IMR-90 (cell line): ENCODE data around the gene CCT7. TPM values are rescaled to one million over a fixed set of nuclear protein-coding genes. Genes with fewer than 3 reads are reported as not detected.

ENCODE experiments used
- ATAC-seq: fragments of 200-7000 bp; cut with Tn5 transposase; 2 replicates; pipeline ENCODE4 v1.9.1; 2020; ENCODE audit warnings: low read depth, mild to moderate bottlenecking, moderate library complexity
- BruUV-seq: library from RNA; stranded (reverse); fragments of 400-500 nt; replicated peaks from 2 replicates; lab custom pipeline; 2021; lab: Mats Ljungman, UMichigan
- CTCF ChIA-PET: fragments of 300-600 bp; formaldehyde crosslinking; extraction: SDS; loops from one replicate; lab custom pipeline; 2021; ENCODE audit warnings: antibody characterized with exemption; lab: Yijun Ruan, JAX
- POLR2A ChIA-PET: fragments of 300-600 bp; sonication (Branson Sonifier 250); formaldehyde crosslinking; loops from one replicate; lab custom pipeline; 2022; ENCODE audit warnings: antibody characterized with exemption; ENCODE audit not compliant: unreplicated experiment; lab: Charles Lee
- DNase-seq: peaks from one replicate; pipeline ENCODE4 v3.0.0; 2013
- H2AFZ ChIP-seq: replicated peaks from 2 replicates; pipeline ENCODE3; 2013; ENCODE audit warnings: low read length, mild to moderate bottlenecking; ENCODE audit not compliant: poor library complexity
- H2AK5ac ChIP-seq: 2 replicates; pipeline ENCODE4 v1.6.1; 2013; ENCODE audit warnings: low read depth, low read length, inconsistent platforms
- H2AK9ac ChIP-seq: replicated peaks from 2 replicates; pipeline ENCODE3; 2013; ENCODE audit warnings: mild to moderate bottlenecking, low read depth, low read length, moderate library complexity; ENCODE audit not compliant: poor library complexity
- H2BK120ac ChIP-seq: 2 replicates; pipeline ENCODE4 v1.6.1; 2013; ENCODE audit warnings: low read depth, low read length, inconsistent platforms
- H2BK15ac ChIP-seq: 3 replicates; pipeline ENCODE4 v1.6.1; 2013; ENCODE audit warnings: low read depth, low read length, inconsistent platforms
- H2BK20ac ChIP-seq: 2 replicates; pipeline ENCODE4 v1.6.1; 2013; ENCODE audit warnings: low read depth, mild to moderate bottlenecking, inconsistent platforms, low read length, moderate library complexity
- H2BK5ac ChIP-seq: 2 replicates; pipeline ENCODE4 v1.6.1; 2013; ENCODE audit warnings: mild to moderate bottlenecking, low read depth, low read length, inconsistent platforms; ENCODE audit not compliant: poor library complexity, severe bottlenecking
- H3K14ac ChIP-seq: replicated peaks from 2 replicates; pipeline ENCODE4 v1.6.1; 2013; ENCODE audit warnings: low read depth, low read length, inconsistent platforms
- H3K18ac ChIP-seq: 2 replicates; pipeline ENCODE4 v1.6.1; 2013; ENCODE audit warnings: low read depth, low read length, control low read depth
- H3K23ac ChIP-seq: 2 replicates; pipeline ENCODE4 v1.6.1; 2013; ENCODE audit warnings: low read depth, low read length, inconsistent platforms
- H3K27ac ChIP-seq: 2 replicates; pipeline ENCODE4 v1.5.1; 2013; ENCODE audit warnings: mild to moderate bottlenecking, control low read depth, low read length; ENCODE audit not compliant: insufficient read depth
- H3K27me3 ChIP-seq: 2 replicates; pipeline ENCODE4 v1.6.1; 2013; ENCODE audit warnings: low read length; ENCODE audit not compliant: control insufficient read depth, insufficient read depth
- H3K36me3 ChIP-seq: 2 replicates; pipeline ENCODE4 v1.6.1; 2013; ENCODE audit warnings: low read length, mixed read lengths; ENCODE audit not compliant: control insufficient read depth, insufficient read depth
- H3K4ac ChIP-seq: 2 replicates; pipeline ENCODE4 v1.6.1; 2013; ENCODE audit warnings: low read depth, low read length, inconsistent platforms
- H3K4me1 ChIP-seq: 2 replicates; pipeline ENCODE4 v1.6.1; 2013; ENCODE audit warnings: low read length, mixed read lengths; ENCODE audit not compliant: control insufficient read depth, insufficient read depth
- H3K4me2 ChIP-seq: 2 replicates; pipeline ENCODE4 v1.6.1; 2013; ENCODE audit warnings: low read depth, mild to moderate bottlenecking, control low read depth, low read length, moderate library complexity
- H3K4me3 ChIP-seq: 2 replicates; pipeline ENCODE4 v1.5.1; 2013; ENCODE audit warnings: low read depth, mild to moderate bottlenecking, control low read depth, low read length, moderate library complexity; ENCODE audit not compliant: insufficient read depth
- H3K56ac ChIP-seq: 2 replicates; pipeline ENCODE4 v1.6.1; 2013; ENCODE audit warnings: low read length, inconsistent platforms; ENCODE audit not compliant: insufficient read depth; ENCODE audit errors: extremely low read depth
- H3K79me1 ChIP-seq, 2 experiments: 2 replicates each; pipeline ENCODE4 v1.6.1; 2013; ENCODE audit warnings: low read length in 2 of 2, inconsistent platforms in 1 of 2, low read depth in 1 of 2
- H3K9ac ChIP-seq: 2 replicates; pipeline ENCODE4 v1.6.1; 2013; ENCODE audit warnings: low read depth, low read length, control low read depth
- H3K9me1 ChIP-seq: 2 replicates; pipeline ENCODE4 v1.6.1; 2013; ENCODE audit warnings: low read length, inconsistent platforms; ENCODE audit not compliant: insufficient read depth
- H3K9me3 ChIP-seq: 2 replicates; pipeline ENCODE4 v1.6.1; 2013; ENCODE audit warnings: low read length; ENCODE audit not compliant: control insufficient read depth, insufficient read depth
- H4K20me1 ChIP-seq: 2 replicates; pipeline ENCODE4 v1.6.1; 2013; ENCODE audit warnings: low read length, inconsistent platforms; ENCODE audit not compliant: insufficient read depth
- H4K5ac ChIP-seq: 2 replicates; pipeline ENCODE4 v1.6.1; 2013; ENCODE audit warnings: mild to moderate bottlenecking, low read depth, low read length, control low read depth
- H4K8ac ChIP-seq, 2 experiments: 2 replicates each; pipeline ENCODE4 v1.6.1; 2013; ENCODE audit warnings: low read depth in 2 of 2, low read length in 2 of 2, control low read depth in 1 of 2, inconsistent platforms in 1 of 2
- H4K91ac ChIP-seq: 2 replicates; pipeline ENCODE4 v1.6.1; 2013; ENCODE audit warnings: low read depth, low read length, inconsistent platforms; ENCODE audit not compliant: insufficient read depth
- POLR2A ChIP-seq: IDR thresholded peaks from 2 replicates; pipeline ENCODE4 v1.6.1; 2012; ENCODE audit warnings: mild to moderate bottlenecking, low read depth, low read length
- RAD21 ChIP-seq: IDR thresholded peaks from 2 replicates; pipeline ENCODE4 v1.6.1; 2012; ENCODE audit warnings: low read length, improper control_type of control experiment
- whole genome bisulfite sequencing, 2 experiments: methylation state at CpG; one replicate each; pipeline versions ENCODE4 v1.1.5 to v1.1.7; 2013; ENCODE audit warnings: missing lambda C conversion rate in 2 of 2; ENCODE audit not compliant: insufficient read length in 1 of 2; ENCODE audit errors: extremely low coverage in 2 of 2; 5-methylcytosine and 5-hydroxymethylcytosine counted together
- dilution Hi-C: fragments of 300-500 bp; cut with HindIII; formaldehyde crosslinking; loops from one replicate; pipeline ENCODE4 v1.14.3; 2018; ENCODE audit warnings: low sequenced_read_pairs; ENCODE audit not compliant: unreplicated experiment
- in situ Hi-C: fragments of 300-500 bp; cut with MboI; formaldehyde crosslinking; loops from 3 replicates; pipeline ENCODE4 v1.14.3; 2019; ENCODE audit warnings: low sequenced_read_pairs, inconsistent platforms, mixed read lengths
- intact Hi-C: fragments of 100-400 bp; cut with micrococcal nuclease; formaldehyde crosslinking; loops from 2 replicates; pipeline ENCODE4 v1.10.0; 2022
- polyA plus RNA-seq, 3 experiments: library from polyadenylated mRNA; depleted of rRNA; stranded (reverse); fragments of >200 nt; gene quantifications; 2 replicates each; pipeline ENCODE4 v1.2.3, GENCODE V29; 2012; ENCODE audit warnings: low replicate concordance in 1 of 3
- total RNA-seq: library from RNA; depleted of rRNA; stranded (reverse); fragments of >200 nt; gene quantifications from 2 replicates; pipeline ENCODE4 v1.2.3, GENCODE V29; 2012

The CCT7 gene
- total and polyA plus RNA-seq, 2 of the 4 experiments (the other 2 are of a cell fraction), result 321 to 575 TPM

GRCh38 chr2:73267008-73267407 is 32.9 kb downstream of the CCT7 start:
- ChIA-PET POLR2A (no interaction called here), CTCF (no interaction called here)
- Histone ChIP-seq H4K5ac (no peak overlapping the region), H2AFZ (no peak overlapping the region), H3K4ac (no peak overlapping the region), H4K91ac (no peak overlapping the region), H3K18ac (no peak overlapping the region), H3K4me3 (no peak overlapping the region), H3K56ac (no peak overlapping the region), H3K9me3 (no peaks in the 10 kb centered on the region), H3K79me1 (no peaks in the 10 kb centered on the region), H2AK9ac (no peak overlapping the region), H3K36me3 (peaks cover 3% of the 10 kb centered on the region), H3K23ac (peak overlapping the region; percentile 24; the same call in 1 of the 2 replicates), H3K14ac (no peak overlapping the region), H3K27me3 (peaks cover 25% of the 10 kb centered on the region), H4K20me1 (peaks cover 10% of the 10 kb centered on the region; the same call in 1 of the 2 replicates), H3K9me1 (peaks cover 6% of the 10 kb centered on the region; the same call in 1 of the 2 replicates), H2BK15ac (no peak overlapping the region), H2AK5ac (no peak overlapping the region), H2BK120ac (no peak overlapping the region), H2BK20ac (no peak overlapping the region), H3K4me2 (no peak overlapping the region), H4K8ac (no peak overlapping the region), H3K4me1 (no peaks in the 10 kb centered on the region), H2BK5ac (no peak overlapping the region), H3K9ac (no peak overlapping the region), H3K27ac (no peak overlapping the region)
- BruUV-seq, result no TSS peak
- dilution Hi-C loops (no loop called here), in situ Hi-C loops (no loop called here), intact Hi-C loops (no loop called here)
- no peak for DNase-seq
- TF ChIP-seq RAD21 (no peak), POLR2A (no peak)
- WGBS, 2 experiments, result 89% methylated on average over 3 of the region's 4 CpGs; no CpG with 5 or more reads in 1 of the 2 experiments
- no peak for ATAC-seq
